Smooth muscle cell (in vitro differentiated cells): ENCODE measurements around the gene C11orf98. TPM values are rescaled to one million over a fixed set of nuclear protein-coding genes. Genes with fewer than 3 reads are reported as not detected.

ENCODE experiments used
- DNase-seq: peaks from one replicate; lab custom pipeline; 2025; ENCODE audit not compliant: unreplicated experiment; lab: John Stamatoyannopoulos, UW
- H2AFZ ChIP-seq: fragments of 200-600 bp; sonication (generic); 2 replicates; pipeline ENCODE4 v1.6.0; 2016; ENCODE audit warnings: antibody characterized with exemption, low read depth, mild to moderate bottlenecking
- H3F3A ChIP-seq: fragments of 200-600 bp; sonication (generic); 2 replicates; pipeline ENCODE4 v1.6.0; 2017; ENCODE audit warnings: antibody characterized with exemption, low read depth
- H3K27ac ChIP-seq: fragments of 200-600 bp; sonication (generic); 2 replicates; pipeline ENCODE4 v1.5.1; 2016; ENCODE audit warnings: low read depth, mild to moderate bottlenecking
- H3K27me3 ChIP-seq: fragments of 200-600 bp; sonication (generic); 2 replicates; pipeline ENCODE4 v1.6.1; 2016; ENCODE audit warnings: low read depth, mild to moderate bottlenecking
- H3K36me3 ChIP-seq: fragments of 200-600 bp; sonication (generic); 2 replicates; pipeline ENCODE4 v1.5.1; 2016; ENCODE audit warnings: low read depth
- H3K4me1 ChIP-seq: fragments of 200-600 bp; sonication (generic); 2 replicates; pipeline ENCODE4 v1.5.1; 2016; ENCODE audit warnings: low read depth
- H3K4me2 ChIP-seq: fragments of 200-600 bp; sonication (generic); 2 replicates; pipeline ENCODE4 v1.6.0; 2016; ENCODE audit warnings: mild to moderate bottlenecking
- H3K4me3 ChIP-seq: fragments of 200-600 bp; sonication (generic); 2 replicates; pipeline ENCODE4 v1.5.1; 2016; ENCODE audit warnings: mild to moderate bottlenecking
- H3K79me2 ChIP-seq: fragments of 200-600 bp; sonication (generic); 2 replicates; pipeline ENCODE4 v1.6.0; 2016; ENCODE audit warnings: low read depth, mild to moderate bottlenecking
- H3K9ac ChIP-seq: fragments of 200-600 bp; sonication (generic); 2 replicates; pipeline ENCODE4 v1.6.0; 2016; ENCODE audit warnings: low read depth
- H3K9me3 ChIP-seq: fragments of 200-600 bp; sonication (generic); replicated peaks from 2 replicates; pipeline ENCODE4 v1.5.1; 2016; ENCODE audit warnings: low read depth
- H4K20me1 ChIP-seq: fragments of 200-600 bp; sonication (generic); 2 replicates; pipeline ENCODE4 v1.6.0; 2016; ENCODE audit warnings: low read depth
- WGBS: methylation state at CpG from one replicate; pipeline ENCODE4 v1.1.7; 2016; ENCODE audit warnings: low lambda C conversion rate; 5-methylcytosine and 5-hydroxymethylcytosine counted together
- polyA plus RNA-seq: library from polyadenylated mRNA; unstranded; fragments of >200 nt; fragmentation: Nextera tagmentation; extraction: Ambion mirVana; gene quantifications from 2 replicates; pipeline ENCODE4 v1.2.1, GENCODE V29; 2016
- total RNA-seq: library from RNA; depleted of rRNA; stranded (reverse); fragments of >200 nt; gene quantifications from 2 replicates; pipeline ENCODE4 v1.2.3, GENCODE V29; 2014
- TF ChIP-seq, protein P1 (sequence below): fragments of 200-600 bp; sonication (generic); IDR thresholded peaks from 2 replicates; pipeline ENCODE4 v1.5.1; 2017; ENCODE audit warnings: borderline replicate concordance, mild to moderate bottlenecking, antibody characterized with exemption; ENCODE audit not compliant: insufficient read depth, poor library complexity, severe bottlenecking

The C11orf98 gene
- total and polyA plus RNA-seq, 2 experiments from 2014 or later = 68.4 to 101 TPM

DNA sequence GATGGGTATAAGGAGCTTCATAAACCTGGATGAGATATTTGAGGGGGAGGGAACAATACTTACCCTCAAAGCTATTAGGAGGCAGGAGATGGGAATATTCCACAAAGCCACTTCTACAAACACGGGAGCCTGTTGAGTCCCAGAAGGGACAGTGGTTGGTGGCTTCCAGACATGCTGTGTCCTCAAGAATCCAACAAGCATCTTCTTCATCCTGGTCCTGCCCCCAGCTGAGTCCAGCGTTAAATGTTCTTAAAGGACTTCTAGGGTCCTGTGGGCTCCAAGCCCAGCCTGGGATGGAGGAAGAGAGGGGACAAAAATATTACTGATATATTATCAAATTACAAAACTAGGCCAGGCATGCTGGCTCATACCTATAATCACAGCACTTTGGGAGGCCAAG lies 2.5 kb upstream of the C11orf98 start:
- Histone ChIP-seq H2AFZ (no peak overlapping the region), H3K9ac (no peak overlapping the region), H4K20me1 (peaks cover 17% of the 10 kb centered on the region), H3K27ac (no peak overlapping the region), H3K4me3 (no peak overlapping the region), H3K79me2 (peaks cover 34% of the 10 kb centered on the region), H3K4me1 (peaks cover 22% of the 10 kb centered on the region), H3K4me2 (peak overlapping the region; percentile 91), H3K36me3 (no peaks in the 10 kb centered on the region), H3K9me3 (no peaks in the 10 kb centered on the region), H3K27me3 (no peaks in the 10 kb centered on the region), H3F3A (peaks cover 30% of the 10 kb centered on the region)
- WGBS = 91% methylated on average over 2 of the region's 2 CpGs
- TF ChIP-seq, protein P1, sequence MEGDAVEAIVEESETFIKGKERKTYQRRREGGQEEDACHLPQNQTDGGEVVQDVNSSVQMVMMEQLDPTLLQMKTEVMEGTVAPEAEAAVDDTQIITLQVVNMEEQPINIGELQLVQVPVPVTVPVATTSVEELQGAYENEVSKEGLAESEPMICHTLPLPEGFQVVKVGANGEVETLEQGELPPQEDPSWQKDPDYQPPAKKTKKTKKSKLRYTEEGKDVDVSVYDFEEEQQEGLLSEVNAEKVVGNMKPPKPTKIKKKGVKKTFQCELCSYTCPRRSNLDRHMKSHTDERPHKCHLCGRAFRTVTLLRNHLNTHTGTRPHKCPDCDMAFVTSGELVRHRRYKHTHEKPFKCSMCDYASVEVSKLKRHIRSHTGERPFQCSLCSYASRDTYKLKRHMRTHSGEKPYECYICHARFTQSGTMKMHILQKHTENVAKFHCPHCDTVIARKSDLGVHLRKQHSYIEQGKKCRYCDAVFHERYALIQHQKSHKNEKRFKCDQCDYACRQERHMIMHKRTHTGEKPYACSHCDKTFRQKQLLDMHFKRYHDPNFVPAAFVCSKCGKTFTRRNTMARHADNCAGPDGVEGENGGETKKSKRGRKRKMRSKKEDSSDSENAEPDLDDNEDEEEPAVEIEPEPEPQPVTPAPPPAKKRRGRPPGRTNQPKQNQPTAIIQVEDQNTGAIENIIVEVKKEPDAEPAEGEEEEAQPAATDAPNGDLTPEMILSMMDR = no peak
- DNase-seq = no peak

DNA sequence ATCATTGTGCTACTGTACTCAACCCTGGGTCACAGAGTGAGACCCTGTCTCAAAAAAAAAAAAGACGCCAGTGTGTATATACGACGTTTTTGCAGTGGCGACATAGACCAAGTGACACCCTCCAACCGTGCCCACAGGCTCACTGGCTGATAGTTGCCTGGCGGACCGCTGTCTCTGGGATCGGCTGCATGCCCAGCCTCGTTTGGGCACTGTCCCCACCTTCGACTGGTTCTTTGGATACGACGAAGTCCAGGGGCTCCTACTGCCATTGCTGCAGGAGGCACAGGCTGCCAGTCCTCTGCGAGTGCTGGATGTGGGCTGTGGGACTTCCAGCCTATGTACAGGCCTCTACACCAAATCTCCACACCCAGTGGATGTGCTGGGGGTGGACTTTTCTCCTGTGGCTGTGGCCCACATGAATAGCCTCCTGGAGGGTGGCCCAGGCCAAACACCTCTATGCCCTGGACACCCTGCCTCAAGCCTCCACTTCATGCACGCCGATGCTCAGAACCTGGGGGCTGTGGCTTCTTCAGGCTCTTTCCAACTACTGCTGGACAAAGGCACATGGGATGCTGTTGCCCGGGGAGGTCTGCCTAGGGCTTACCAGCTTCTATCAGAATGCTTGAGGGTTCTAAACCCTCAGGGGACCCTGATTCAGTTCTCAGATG lies 1.4 kb upstream of the C11orf98 start:
- TF ChIP-seq, protein P1 = no peak
- Histone ChIP-seq H3K27ac (peak overlapping the region; percentile 67), H4K20me1 (peaks cover 17% of the 10 kb centered on the region), H3K36me3 (no peaks in the 10 kb centered on the region), H3K9me3 (no peaks in the 10 kb centered on the region), H3K79me2 (peaks cover 34% of the 10 kb centered on the region), H3K4me2 (peak overlapping the region; percentile 91), H3K27me3 (no peaks in the 10 kb centered on the region), H3K4me1 (peaks cover 22% of the 10 kb centered on the region), H2AFZ (no peak overlapping the region), H3K9ac (peak overlapping the region; percentile 78), H3K4me3 (peak overlapping the region; percentile 85), H3F3A (peaks cover 30% of the 10 kb centered on the region)
- WGBS = 44% methylated on average over 16 of the region's 16 CpGs
- DNase-seq = no peak

DNA sequence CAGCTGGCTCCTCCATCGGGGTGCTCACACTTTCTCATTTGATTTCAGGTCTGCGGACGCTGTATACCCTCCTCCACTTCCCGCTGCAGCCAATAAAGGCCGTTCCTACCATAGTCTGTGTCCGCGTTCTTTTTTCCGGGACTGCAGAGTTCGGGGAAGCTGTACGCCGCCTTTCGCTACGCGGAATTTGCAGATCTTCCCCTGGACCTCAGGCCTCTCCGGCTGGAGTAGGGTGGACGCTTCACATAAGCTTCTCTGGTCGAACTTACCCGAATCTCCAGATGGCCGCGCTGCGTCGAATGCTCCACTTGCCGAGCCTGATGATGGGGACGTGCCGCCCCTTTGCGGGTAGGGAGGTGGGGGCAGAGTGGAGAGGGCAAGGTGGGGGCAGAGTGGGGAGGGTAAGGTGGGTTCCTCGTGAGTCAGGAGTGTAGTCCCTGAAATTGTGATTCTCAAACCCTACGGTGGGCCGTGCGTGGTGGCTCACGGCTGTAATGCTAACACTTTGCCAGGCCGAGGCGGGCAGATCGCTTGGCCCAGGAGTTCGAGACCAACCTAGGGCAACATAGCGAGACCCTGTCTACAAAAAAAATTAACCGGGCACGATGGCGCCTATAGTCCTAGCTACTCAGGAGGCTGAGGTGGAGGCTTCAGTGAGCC lies 719 bp upstream of the C11orf98 start:
- DNase-seq = no peak
- TF ChIP-seq, protein P1 = no peak
- H4K20me1 ChIP-seq = peaks cover 17% of the 10 kb centered on the region
- H3K27ac ChIP-seq = peak overlapping the region; percentile 67
- peaks cover 34% of the 10 kb centered on the region for H3K79me2 ChIP-seq
- 2% methylated on average over 39 of the region's 39 CpGs for WGBS
- no peaks in the 10 kb centered on the region for H3K36me3 ChIP-seq
- peaks cover 18% of the 10 kb centered on the region for H3K4me1 ChIP-seq
- H3K9ac ChIP-seq = peak overlapping the region; percentile 78
- peak overlapping the region; percentile 91 for H3K4me2 ChIP-seq
- no peak overlapping the region for H2AFZ ChIP-seq
- H3F3A ChIP-seq = peaks cover 24% of the 10 kb centered on the region
- H3K27me3 ChIP-seq = no peaks in the 10 kb centered on the region
- peak overlapping the region; percentile 85 for H3K4me3 ChIP-seq
- H3K9me3 ChIP-seq = no peaks in the 10 kb centered on the region
